HEK293 (cell line): ENCODE data around the gene CCDC30.

ENCODE experiments used
- CTCF ChIA-PET: fragments of 350-600 bp; formaldehyde crosslinking; extraction: SDS; loops from one replicate; lab custom pipeline; 2021; ENCODE audit warnings: antibody characterized with exemption; lab: Yijun Ruan, JAX
- POLR2A ChIA-PET: fragments of 300-600 bp; formaldehyde crosslinking; extraction: SDS; loops from one replicate; lab custom pipeline; 2020; ENCODE audit warnings: antibody characterized with exemption, inconsistent platforms; lab: Yijun Ruan, JAX
- H3K27ac ChIP-seq: fragments of 200-500 bp; sonication (Bioruptor generic); 2 replicates; pipeline ENCODE4 v1.5.1; 2014; ENCODE audit warnings: low read depth, low read length, control low read depth, inconsistent platforms; ENCODE audit errors: extremely low read depth
- H3K36me3 ChIP-seq, 2 experiments: fragments of 200-500 bp in 1 of 2; sonication (Bioruptor generic) in 1 of 2; 1 replicate in 1 of 2; 2 replicates in 1 of 2; pipeline ENCODE4 v1.5.1; 2014 to 2017; ENCODE audit warnings: inconsistent platforms in 2 of 2, low read length in 2 of 2; ENCODE audit not compliant: control insufficient read depth in 2 of 2, insufficient read depth in 1 of 2
- H3K4me1 ChIP-seq: fragments of 200-500 bp; sonication (Bioruptor generic); 2 replicates; pipeline ENCODE4 v1.5.1; 2014; ENCODE audit warnings: mild to moderate bottlenecking, low read length, inconsistent platforms; ENCODE audit not compliant: control insufficient read depth, insufficient read depth
- H3K4me3 ChIP-seq: 2 replicates; pipeline ENCODE4 v1.5.1; 2011; ENCODE audit warnings: low read depth, mild to moderate bottlenecking, control low read depth, low read length, moderate library complexity
- H3K9me3 ChIP-seq: fragments of 200-500 bp; sonication (Bioruptor generic); 2 replicates; pipeline ENCODE4 v1.5.1; 2014; ENCODE audit warnings: low read depth, low read length, inconsistent platforms; ENCODE audit not compliant: control insufficient read depth, insufficient read depth
- EGR2 ChIP-seq: fragments of 450-650 bp; formaldehyde crosslinking; IDR thresholded peaks from 2 replicates; pipeline ENCODE4 v1.5.1; 2016; ENCODE audit warnings: low read depth, missing biosample characterization, missing genetic modification characterization
- GLIS1 ChIP-seq: fragments of 450-650 bp; formaldehyde crosslinking; IDR thresholded peaks from 2 replicates; pipeline ENCODE4 v1.5.1; 2016; ENCODE audit warnings: missing biosample characterization, missing genetic modification characterization
- KLF10 ChIP-seq: fragments of 450-650 bp; IDR thresholded peaks from 2 replicates; pipeline ENCODE4 v1.5.1; 2018; ENCODE audit warnings: missing biosample characterization, mild to moderate bottlenecking, missing genetic modification characterization
- KLF7 ChIP-seq: fragments of 450-650 bp; formaldehyde crosslinking; IDR thresholded peaks from 2 replicates; pipeline ENCODE4 v1.5.1; 2016; ENCODE audit warnings: missing biosample characterization, missing genetic modification characterization, borderline replicate concordance
- PATZ1 ChIP-seq: fragments of 450-650 bp; formaldehyde crosslinking; IDR thresholded peaks from 2 replicates; pipeline ENCODE4 v1.5.1; 2016; ENCODE audit warnings: missing biosample characterization, missing genetic modification characterization
- REST ChIP-seq: fragments of 450-650 bp; formaldehyde crosslinking; IDR thresholded peaks from 2 replicates; pipeline ENCODE4 v1.5.1; 2016; ENCODE audit warnings: missing biosample characterization, missing genetic modification characterization
- SETDB1 ChIP-seq: IDR thresholded peaks from one replicate; pipeline ENCODE4 v1.6.1; 2017; ENCODE audit warnings: mild to moderate bottlenecking, low read length, moderate library complexity, mixed read lengths; ENCODE audit not compliant: insufficient read length
- SP3 ChIP-seq: fragments of 450-650 bp; formaldehyde crosslinking; IDR thresholded peaks from 2 replicates; pipeline ENCODE4 v1.5.1; 2016; ENCODE audit warnings: missing biosample characterization, missing genetic modification characterization
- ZEB2 ChIP-seq: fragments of 450-650 bp; formaldehyde crosslinking; IDR thresholded peaks from 2 replicates; pipeline ENCODE4 v1.5.1; 2016; ENCODE audit warnings: missing biosample characterization, missing genetic modification characterization
- ZNF138 ChIP-seq: fragments of 450-650 bp; formaldehyde crosslinking; IDR thresholded peaks from 2 replicates; pipeline ENCODE4 v1.5.1; 2016; ENCODE audit warnings: missing biosample characterization, missing genetic modification characterization, borderline replicate concordance
- ZNF16 ChIP-seq: fragments of 450-650 bp; formaldehyde crosslinking; IDR thresholded peaks from 2 replicates; pipeline ENCODE4 v1.5.1; 2016; ENCODE audit warnings: low read depth, missing biosample characterization, missing genetic modification characterization
- ZNF18 ChIP-seq: fragments of 450-650 bp; formaldehyde crosslinking; IDR thresholded peaks from 2 replicates; pipeline ENCODE4 v1.5.1; 2016; ENCODE audit warnings: missing biosample characterization, missing genetic modification characterization
- ZNF19 ChIP-seq: fragments of 450-650 bp; formaldehyde crosslinking; IDR thresholded peaks from 2 replicates; pipeline ENCODE4; 2016; ENCODE audit warnings: missing biosample characterization, missing genetic modification characterization, low read depth
- ZNF239 ChIP-seq: fragments of 450-650 bp; formaldehyde crosslinking; IDR thresholded peaks from 2 replicates; pipeline ENCODE4 v1.5.1; 2016; ENCODE audit warnings: missing biosample characterization, missing genetic modification characterization
- ZNF24 ChIP-seq: fragments of 450-650 bp; formaldehyde crosslinking; IDR thresholded peaks from 2 replicates; pipeline ENCODE4 v1.5.1; 2016; ENCODE audit warnings: missing biosample characterization, missing genetic modification characterization
- ZNF248 ChIP-seq: fragments of 450-650 bp; formaldehyde crosslinking; IDR thresholded peaks from 2 replicates; pipeline ENCODE4 v1.5.1; 2017; ENCODE audit warnings: missing biosample characterization, missing genetic modification characterization
- ZNF391 ChIP-seq: fragments of 450-650 bp; formaldehyde crosslinking; IDR thresholded peaks from 2 replicates; pipeline ENCODE4 v1.5.1; 2016; ENCODE audit warnings: low read depth, missing biosample characterization, missing genetic modification characterization, borderline replicate concordance
- ZNF488 ChIP-seq: fragments of 450-650 bp; formaldehyde crosslinking; IDR thresholded peaks from 2 replicates; pipeline ENCODE4 v1.5.1; 2016; ENCODE audit warnings: missing biosample characterization, missing genetic modification characterization
- ZNF513 ChIP-seq: fragments of 450-650 bp; IDR thresholded peaks from 2 replicates; pipeline ENCODE4 v1.5.1; 2018; ENCODE audit warnings: missing biosample characterization, missing genetic modification characterization
- ZNF544 ChIP-seq: fragments of 450-650 bp; formaldehyde crosslinking; IDR thresholded peaks from 2 replicates; pipeline ENCODE4 v1.5.0; 2017; ENCODE audit warnings: missing biosample characterization, missing genetic modification characterization
- ZNF558 ChIP-seq: fragments of 450-650 bp; formaldehyde crosslinking; IDR thresholded peaks from 2 replicates; pipeline ENCODE4 v1.5.1; 2016; ENCODE audit warnings: missing biosample characterization, missing genetic modification characterization
- ZXDB ChIP-seq: fragments of 450-650 bp; formaldehyde crosslinking; IDR thresholded peaks from 2 replicates; pipeline ENCODE4 v1.5.1; 2016; ENCODE audit warnings: missing biosample characterization, missing genetic modification characterization

CCDC30 gene

GRCh38 chr1:42442662-42443061 is 20.4 kb upstream of the CCDC30 start:
- H3K4me1 ChIP-seq = no peaks in the 10 kb centered on the region
- H3K27ac ChIP-seq = no peak overlapping the region
- CTCF ChIA-PET = no interaction called here
- no peak for TF ChIP-seq ZNF138
- TF ChIP-seq SETDB1 = no peak
- TF ChIP-seq ZNF19 = no peak
- no peak for TF ChIP-seq ZEB2
- H3K4me3 ChIP-seq = no peak overlapping the region
- no peaks in the 10 kb centered on the region for H3K9me3 ChIP-seq
- POLR2A ChIA-PET = no interaction called here
- no peaks in the 10 kb centered on the region for H3K36me3 ChIP-seq

GRCh38 chr1:42449256-42449655 is 13.8 kb upstream of the CCDC30 start:
- Histone ChIP-seq H3K27ac (no peak overlapping the region), H3K9me3 (no peaks in the 10 kb centered on the region), H3K36me3 (no peaks in the 10 kb centered on the region), H3K4me1 (no peaks in the 10 kb centered on the region), H3K4me3 (no peak overlapping the region)
- TF ChIP-seq KLF7 (tag by site-specific recombination) (no peak), ZNF391 (tag by site-specific recombination) (no peak), ZNF488 (no peak), ZNF513 (tag by site-specific recombination) (no peak), ZXDB (tag by site-specific recombination) (no peak), ZNF544 (no peak), EGR2 (tag by site-specific recombination) (no peak), ZNF18 (no peak), ZNF24 (tag by site-specific recombination) (no peak), REST (no peak), ZNF558 (no peak), ZNF239 (tag by site-specific recombination) (no peak), KLF10 (tag by site-specific recombination) (no peak), SP3 (tag by site-specific recombination) (no peak), PATZ1 (tag by site-specific recombination) (no peak), GLIS1 (tag by site-specific recombination) (no peak), ZNF248 (tag by site-specific recombination) (no peak), ZNF16 (no peak)
- ChIA-PET CTCF (no interaction called here), POLR2A (no interaction called here)
